NCI-H748 (cell line): ENCODE data around the gene RALGAPA1.
A peak's percentile ranks its signal among the peaks of the same experiment; 100 is the strongest.
"Not testable (repeated sequence)": the region's sequence is repeated elsewhere in the genome, so short reads cannot be mapped to it uniquely, and the experiment has no call there.

Experiments
- DNase-seq: peaks from one replicate; lab custom pipeline; 2025; ENCODE audit not compliant: unreplicated experiment; lab: John Stamatoyannopoulos, UW

The RALGAPA1 gene

GRCh38 chr14:35822501-35822900 is 13.4 kb upstream of the RALGAPA1 start:
- no peak for DNase-seq

- DNase-seq: peak; percentile 47
Measured at GRCh38 chr14:35821564-35822411, 12.7 kb upstream of the RALGAPA1 start.

GRCh38 chr14:35819591-35820540 is 10.8 kb upstream of the RALGAPA1 start:
- DNase-seq: no peak

GRCh38 chr14:35818346-35819115 is 9.4 kb upstream of the RALGAPA1 start:
- DNase-seq: peak; percentile 51

GRCh38 chr14:35814371-35815005 is 5.4 kb upstream of the RALGAPA1 start:
- peak; percentile 74 for DNase-seq

GRCh38 chr14:35810963-35811362 is 1.9 kb upstream of the RALGAPA1 start:
- DNase-seq: no peak

- DNase-seq: no peak
Measured at GRCh38 chr14:35809597-35809996, 502 bp upstream of the RALGAPA1 start.

GRCh38 chr14:35808076-35808637 is 938 bp downstream of the RALGAPA1 start:
- DNase-seq: peak; percentile 49

- DNase-seq: peak; percentile 7
Measured at GRCh38 chr14:35807131-35807961, 1.7 kb downstream of the RALGAPA1 start.

- DNase-seq: no peak
Measured at GRCh38 chr14:35806006-35806907, 2.8 kb downstream of the RALGAPA1 start.

GRCh38 chr14:35797796-35798195 is 11.3 kb downstream of the RALGAPA1 start:
- DNase-seq: no peak

GRCh38 chr14:35789651-35790050 is 19.4 kb downstream of the RALGAPA1 start:
- no peak for DNase-seq

- DNase-seq: no peak
Measured at GRCh38 chr14:35786856-35787255, 22.2 kb downstream of the RALGAPA1 start.

GRCh38 chr14:35783699-35784098 is 25.4 kb downstream of the RALGAPA1 start:
- no peak for DNase-seq

GRCh38 chr14:35779368-35779767 is 29.7 kb downstream of the RALGAPA1 start:
- no peak for DNase-seq

- DNase-seq: not testable (repeated sequence)
Measured at GRCh38 chr14:35777550-35777949, 31.5 kb downstream of the RALGAPA1 start.

GRCh38 chr14:35776823-35777222 is 32.3 kb downstream of the RALGAPA1 start:
- no peak for DNase-seq

GRCh38 chr14:35776085-35776484 is 33.0 kb downstream of the RALGAPA1 start:
- DNase-seq: not testable (repeated sequence)
